Endometrial microvascular endothelial cells (primary cell): ENCODE results near the gene RASSF8. TPM values are rescaled to one million over a fixed set of nuclear protein-coding genes. Genes with fewer than 3 reads are reported as not detected.
"Not testable (repeated sequence)": the region's sequence is repeated elsewhere in the genome, so short reads cannot be mapped to it uniquely, and the experiment has no call there.

ENCODE experiments used
- in situ Hi-C: cut with HindIII; loops from 2 replicates; pipeline ENCODE4 v1.10.0; 2017; ENCODE audit warnings: low sequenced_read_pairs, low pct_unique_long_range_greater_than_20kb; ENCODE audit errors: inconsistent ontology term
- total RNA-seq: library from RNA; depleted of rRNA; stranded (reverse); fragments of >200 nt; gene quantifications from one replicate; pipeline ENCODE4 v1.2.3, GENCODE V29; 2015; ENCODE audit errors: inconsistent ontology term

The RASSF8 gene
- total RNA-seq, 1 donor from 2014 or later: 38.3 TPM

DNA sequence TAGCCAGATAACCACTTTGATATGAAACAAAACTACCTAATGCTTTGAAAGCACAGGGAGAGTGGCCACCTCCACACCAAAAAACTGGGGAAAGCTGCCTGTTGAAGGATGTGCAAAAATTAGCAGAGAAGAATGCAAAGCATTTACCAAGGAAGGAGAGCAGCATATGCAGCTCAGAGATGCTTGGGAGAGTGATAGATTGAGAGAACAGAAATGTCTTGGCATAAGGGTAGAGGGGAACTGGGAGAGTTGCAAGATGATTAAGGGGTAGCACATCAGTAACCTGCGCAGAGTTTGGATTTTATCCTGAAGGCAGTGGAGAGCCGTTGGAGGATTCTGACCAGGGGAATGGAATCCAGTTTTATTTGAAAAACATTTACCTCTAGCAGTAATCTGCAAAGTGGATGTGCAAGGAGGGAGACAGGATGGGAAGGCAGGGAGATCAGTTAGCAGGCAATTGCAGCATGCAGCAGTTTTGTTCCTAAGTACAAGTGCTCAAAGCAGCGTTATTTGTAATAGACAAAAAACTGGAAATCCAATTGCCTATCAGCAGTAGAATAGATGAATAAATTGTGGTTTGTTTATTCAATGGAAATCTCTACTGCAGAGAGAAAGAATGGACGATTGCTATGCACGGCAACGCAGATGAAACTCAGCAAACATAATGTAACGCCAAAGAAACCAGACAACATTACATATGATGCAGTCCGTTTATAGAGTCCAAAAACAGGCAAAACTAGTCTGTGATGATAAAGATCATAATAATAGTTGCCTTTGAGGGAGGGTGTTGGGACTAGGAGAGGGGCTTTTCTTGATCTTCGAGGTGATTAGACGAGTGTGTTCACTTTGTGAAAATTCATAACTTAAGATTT lies 84.9 kb downstream of the RASSF8 start:
- in situ Hi-C loops: no loop called here

DNA sequence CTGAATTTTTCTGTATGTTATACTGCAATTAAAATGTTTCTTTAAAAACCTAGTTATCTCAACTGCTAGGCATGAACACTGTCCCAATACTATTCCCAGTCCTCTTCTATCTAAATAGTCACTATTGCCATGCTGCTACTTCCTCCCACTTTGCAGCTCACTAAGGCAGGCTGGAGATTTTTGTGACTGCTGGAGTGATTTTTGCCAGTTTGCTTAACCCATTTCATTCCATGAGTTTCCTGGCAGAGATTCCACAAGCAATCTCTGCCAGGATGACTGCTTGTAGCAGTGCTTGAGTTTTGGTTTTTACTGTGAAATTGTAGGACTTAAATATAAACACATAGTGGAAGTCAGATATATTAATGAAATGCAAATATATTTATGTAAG lies 85.5 kb downstream of the RASSF8 start:
- in situ Hi-C loops: no loop called here

DNA sequence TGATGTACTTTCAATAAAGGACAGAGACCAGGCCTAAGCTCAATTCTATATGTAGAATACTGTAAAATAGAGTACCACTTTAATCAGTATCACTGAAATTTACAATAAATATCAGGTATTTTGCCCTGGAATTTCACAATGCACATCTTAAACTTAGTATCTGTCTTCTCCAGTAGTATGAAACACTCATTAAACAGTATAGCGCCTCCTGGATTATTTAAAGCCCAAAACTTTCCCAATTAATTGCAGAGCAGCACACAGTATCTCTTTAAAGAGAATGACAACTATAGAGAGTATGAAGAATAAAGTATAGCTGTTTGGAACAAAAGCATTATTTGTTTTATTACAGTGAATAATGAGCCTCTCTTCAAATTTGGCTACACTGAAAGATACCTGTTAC lies 86.1 kb downstream of the RASSF8 start:
- in situ Hi-C loops: no loop called here

DNA sequence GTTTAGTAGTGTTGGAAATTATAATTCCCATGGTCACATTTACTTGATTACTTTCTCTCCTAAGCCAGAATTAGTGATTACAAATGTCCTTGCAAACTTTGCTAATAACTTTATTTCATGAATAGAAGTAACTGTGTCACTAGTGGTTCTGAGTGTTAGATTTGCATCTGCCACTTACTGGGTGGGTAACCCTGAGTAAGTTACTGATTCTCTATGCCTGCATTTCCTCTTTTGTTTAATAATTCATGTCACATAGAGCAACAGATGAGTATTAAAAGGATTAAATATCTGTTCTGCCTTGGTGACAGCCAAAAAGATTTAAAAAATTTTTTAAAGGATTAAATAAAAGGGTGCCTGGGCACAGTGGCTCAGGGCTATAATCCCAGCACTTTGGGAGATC lies 87.7 kb downstream of the RASSF8 start:
- in situ Hi-C loops: no loop called here

DNA sequence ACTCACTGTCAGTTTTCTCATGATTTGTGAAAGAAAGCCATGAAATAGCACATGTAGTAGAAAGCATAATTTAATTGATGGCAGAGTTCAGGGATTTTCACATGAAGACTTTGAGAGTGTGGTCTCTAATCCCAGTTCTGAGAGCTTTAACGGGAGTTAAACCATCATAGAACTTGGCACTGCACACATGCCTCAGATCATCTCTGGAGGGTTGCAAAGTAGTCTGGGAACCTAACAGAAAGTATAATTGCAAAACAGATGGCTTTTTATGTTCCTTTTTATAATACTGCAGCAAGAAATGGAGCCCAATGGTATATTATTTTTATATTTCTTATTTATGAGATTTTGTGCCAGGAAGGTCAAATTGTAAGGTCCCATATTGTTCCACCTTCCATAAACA lies 88.4 kb downstream of the RASSF8 start:
- in situ Hi-C loops: no loop called here

DNA sequence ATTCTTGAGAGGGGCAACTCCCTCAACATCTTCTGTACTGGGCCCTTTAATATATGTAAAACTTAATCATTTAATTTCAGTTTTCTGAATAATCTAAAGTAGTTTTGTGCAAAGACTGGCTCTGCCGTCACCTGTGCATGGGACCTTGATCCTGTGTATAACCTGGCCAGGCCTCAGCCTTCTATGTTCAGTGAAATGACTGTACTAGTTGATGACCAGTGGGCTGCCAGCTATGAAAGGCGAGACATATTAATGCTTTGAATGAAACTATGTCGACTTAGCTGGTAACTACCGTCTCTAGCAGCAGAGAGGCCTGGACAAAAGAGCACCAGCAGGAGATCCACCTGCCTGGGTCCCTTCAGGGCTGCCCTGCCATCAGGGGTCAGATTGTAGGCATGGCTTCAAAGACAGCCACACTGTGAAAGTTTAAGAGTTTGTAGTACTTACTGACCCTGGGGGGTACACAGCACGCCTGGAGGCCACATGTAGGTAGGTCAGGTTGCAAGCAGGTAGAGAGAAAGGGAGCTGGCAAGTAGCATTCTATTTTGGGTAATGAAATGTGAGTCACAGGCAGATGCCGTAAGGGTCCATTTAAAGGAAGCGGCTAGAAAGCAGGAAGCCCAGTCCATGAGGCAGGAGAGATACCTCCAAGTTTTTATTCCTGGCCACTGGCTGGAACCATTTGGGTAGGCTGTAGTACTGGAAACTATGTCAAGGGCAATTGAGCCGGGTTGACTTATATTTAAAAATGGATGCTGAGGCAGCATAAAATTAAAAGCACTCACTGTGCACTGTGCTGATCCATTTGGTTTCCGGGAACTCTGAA lies 89.1 kb downstream of the RASSF8 start:
- in situ Hi-C loops: no loop called here

GRCh38 chr12:26052652-26053051 lies 94.2 kb downstream of the RASSF8 start:
- in situ Hi-C loops: no loop called here

DNA sequence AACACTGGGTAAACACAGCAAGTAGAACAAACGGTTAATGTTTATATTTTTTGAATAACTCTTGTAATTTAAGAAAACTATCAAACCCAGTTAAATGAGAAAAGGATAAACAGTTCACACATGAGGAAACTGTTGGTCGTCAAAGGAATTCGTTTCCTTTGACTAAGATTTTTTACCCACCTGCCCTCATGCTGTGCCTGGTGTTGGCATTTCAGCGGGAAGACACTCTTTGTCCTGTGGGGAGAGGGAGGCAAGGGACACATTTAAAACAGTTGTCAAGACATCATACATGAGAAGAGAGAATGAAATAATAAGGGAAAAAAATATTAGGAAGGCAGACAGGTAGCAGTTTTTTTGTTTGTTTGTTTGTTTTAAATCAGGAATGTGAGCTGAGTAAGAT lies 95.9 kb downstream of the RASSF8 start:
- in situ Hi-C loops: no loop called here

DNA sequence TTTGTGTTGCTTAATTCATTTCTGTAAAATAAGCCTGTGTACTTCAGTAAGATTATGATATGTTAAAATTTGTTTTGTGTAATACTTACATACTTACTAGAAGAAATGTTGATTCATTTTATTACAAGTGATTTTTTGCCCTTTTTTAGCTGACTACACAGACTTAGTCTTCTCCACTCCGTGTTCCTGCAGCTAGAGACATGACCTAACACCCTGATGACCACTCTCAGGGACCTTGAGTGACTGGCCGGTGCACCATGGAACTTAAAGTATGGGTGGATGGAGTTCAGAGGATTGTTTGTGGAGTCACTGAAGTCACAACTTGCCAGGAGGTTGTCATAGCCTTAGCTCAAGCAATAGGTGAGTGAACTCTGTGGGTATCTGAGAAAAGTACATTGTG lies 96.6 kb downstream of the RASSF8 start:
- in situ Hi-C loops: no loop called here

GRCh38 chr12:26056335-26056734 lies 97.9 kb downstream of the RASSF8 start:
- in situ Hi-C loops: no loop called here

DNA sequence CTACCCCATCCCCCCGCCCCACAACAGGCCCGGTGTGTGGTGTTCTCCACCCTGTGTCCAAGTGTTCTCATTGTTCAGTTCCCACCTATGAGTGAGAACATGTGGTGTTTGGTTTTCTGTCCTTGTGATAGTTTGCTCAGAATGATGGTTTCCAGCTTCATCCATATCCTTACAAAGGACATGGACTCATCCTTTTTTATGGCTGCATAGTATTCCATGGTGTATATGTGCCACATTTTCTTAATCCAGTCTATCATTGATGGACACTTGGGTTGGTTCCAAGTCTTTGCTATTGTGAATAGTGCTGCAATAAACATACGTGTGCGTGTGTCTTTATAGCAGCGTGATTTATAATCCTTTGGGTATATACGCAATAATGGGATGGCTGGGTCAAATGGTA lies 98.8 kb downstream of the RASSF8 start:
- in situ Hi-C loops: not testable (repeated sequence)

DNA sequence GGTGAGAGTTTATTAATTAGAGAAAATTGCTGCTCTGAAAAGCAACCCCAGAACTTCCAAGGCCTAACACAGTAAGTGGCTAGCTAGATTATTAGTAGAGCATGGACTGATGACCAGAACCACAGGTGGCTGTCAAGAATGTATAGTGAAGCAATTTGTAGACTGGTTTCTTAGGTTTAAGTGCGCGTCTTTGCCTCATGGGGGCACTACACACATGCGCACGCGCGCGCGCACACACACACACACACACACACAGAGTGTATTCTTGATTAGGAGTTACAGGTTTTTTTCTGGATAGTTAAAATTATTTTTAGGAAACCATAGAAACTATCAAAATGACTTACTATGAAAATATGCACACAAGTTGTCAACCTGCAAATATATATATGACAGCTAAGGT lies 99.8 kb downstream of the RASSF8 start:
- in situ Hi-C loops: no loop called here

DNA sequence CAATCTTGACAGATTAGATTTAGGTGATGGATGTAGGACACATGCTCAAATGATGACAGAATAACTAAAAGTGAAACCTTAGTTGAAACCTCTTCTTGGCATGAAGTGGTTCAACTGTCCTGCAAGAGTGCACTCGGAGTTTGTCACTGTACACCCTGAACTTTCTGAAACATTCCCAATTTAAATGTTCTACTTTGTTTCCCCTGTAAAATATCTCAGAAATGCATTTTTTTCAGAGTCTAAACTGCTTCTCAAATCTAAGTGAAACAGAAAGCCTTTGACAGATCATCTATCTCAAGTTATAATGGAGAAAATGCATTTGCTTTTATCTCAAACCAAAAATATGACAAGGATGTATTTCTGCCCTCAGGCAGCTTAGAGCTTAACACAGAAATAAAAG lies 100.3 kb downstream of the RASSF8 start:
- in situ Hi-C loops: no loop called here

DNA sequence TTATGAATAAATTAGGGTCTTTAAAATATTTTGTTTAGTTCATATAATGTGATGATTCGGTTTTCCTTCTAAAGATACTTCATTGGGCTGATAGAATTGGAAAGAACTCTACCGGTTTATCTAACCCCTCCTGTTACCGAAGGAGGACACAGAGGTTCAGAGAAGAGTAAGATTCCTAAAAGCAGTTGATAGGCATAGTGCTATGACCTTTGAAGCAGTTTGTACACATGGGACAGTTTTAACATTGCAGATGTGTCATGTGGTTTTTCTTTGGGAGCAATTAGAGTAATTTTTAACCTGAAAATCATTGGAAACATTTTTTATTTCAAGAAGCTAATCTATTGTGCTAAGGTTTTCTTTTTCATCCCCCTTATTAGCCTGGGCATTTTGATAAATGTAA lies 103.5 kb downstream of the RASSF8 start:
- in situ Hi-C loops: no loop called here

GRCh38 chr12:26062566-26062965 lies 104.1 kb downstream of the RASSF8 start:
- in situ Hi-C loops: no loop called here

- in situ Hi-C loops: no loop called here
Measured at GRCh38 chr12:26065451-26065850, 107.0 kb downstream of the RASSF8 start.

- in situ Hi-C loops: no loop called here
Measured at GRCh38 chr12:26068503-26068902, 110.0 kb downstream of the RASSF8 start.

GRCh38 chr12:26069796-26070195 lies 111.3 kb downstream of the RASSF8 start:
- in situ Hi-C loops: no loop called here

GRCh38 chr12:26077915-26078702 lies 119.6 kb downstream of the RASSF8 start:
- in situ Hi-C loops: no loop called here
